Epithelial cell of proximal tubule (primary cell): ENCODE results near the gene MARCHF3. TPM values are rescaled to one million over a fixed set of nuclear protein-coding genes. Genes with fewer than 3 reads are reported as not detected.

Experiments
- DNase-seq: peaks from one replicate; pipeline ENCODE4 v3.0.0-alpha.2; 2011; ENCODE audit warnings: low read depth
- H3K4me3 ChIP-seq: 2 replicates; pipeline ENCODE4 v1.5.1; 2011; ENCODE audit warnings: low read depth, mild to moderate bottlenecking, low read length
- total RNA-seq: library from RNA; depleted of rRNA; stranded (reverse); fragments of >200 nt; gene quantifications from 2 replicates; pipeline ENCODE4 v1.2.3, GENCODE V29; 2015
- TF ChIP-seq, protein P1 (sequence below): conservative IDR thresholded peaks from 2 replicates; pipeline ENCODE4 v1.5.1; 2012; ENCODE audit warnings: low read depth, mild to moderate bottlenecking, low read length

Gene MARCHF3
- total RNA-seq, 1 donor from 2014 or later = 5.0 TPM

- no peak overlapping the region for H3K4me3 ChIP-seq
- TF ChIP-seq, protein P1, sequence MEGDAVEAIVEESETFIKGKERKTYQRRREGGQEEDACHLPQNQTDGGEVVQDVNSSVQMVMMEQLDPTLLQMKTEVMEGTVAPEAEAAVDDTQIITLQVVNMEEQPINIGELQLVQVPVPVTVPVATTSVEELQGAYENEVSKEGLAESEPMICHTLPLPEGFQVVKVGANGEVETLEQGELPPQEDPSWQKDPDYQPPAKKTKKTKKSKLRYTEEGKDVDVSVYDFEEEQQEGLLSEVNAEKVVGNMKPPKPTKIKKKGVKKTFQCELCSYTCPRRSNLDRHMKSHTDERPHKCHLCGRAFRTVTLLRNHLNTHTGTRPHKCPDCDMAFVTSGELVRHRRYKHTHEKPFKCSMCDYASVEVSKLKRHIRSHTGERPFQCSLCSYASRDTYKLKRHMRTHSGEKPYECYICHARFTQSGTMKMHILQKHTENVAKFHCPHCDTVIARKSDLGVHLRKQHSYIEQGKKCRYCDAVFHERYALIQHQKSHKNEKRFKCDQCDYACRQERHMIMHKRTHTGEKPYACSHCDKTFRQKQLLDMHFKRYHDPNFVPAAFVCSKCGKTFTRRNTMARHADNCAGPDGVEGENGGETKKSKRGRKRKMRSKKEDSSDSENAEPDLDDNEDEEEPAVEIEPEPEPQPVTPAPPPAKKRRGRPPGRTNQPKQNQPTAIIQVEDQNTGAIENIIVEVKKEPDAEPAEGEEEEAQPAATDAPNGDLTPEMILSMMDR = no peak
- DNase-seq = no peak
These were observed 32.1 kb downstream of the MARCHF3 start for GRCh38 chr5:126998201-126998631.

- TF ChIP-seq, protein P1 = no peak
- H3K4me3 ChIP-seq = no peak overlapping the region
- no peak for DNase-seq
These were observed 34.7 kb downstream of the MARCHF3 start for GRCh38 chr5:126995689-126996088.

DNA sequence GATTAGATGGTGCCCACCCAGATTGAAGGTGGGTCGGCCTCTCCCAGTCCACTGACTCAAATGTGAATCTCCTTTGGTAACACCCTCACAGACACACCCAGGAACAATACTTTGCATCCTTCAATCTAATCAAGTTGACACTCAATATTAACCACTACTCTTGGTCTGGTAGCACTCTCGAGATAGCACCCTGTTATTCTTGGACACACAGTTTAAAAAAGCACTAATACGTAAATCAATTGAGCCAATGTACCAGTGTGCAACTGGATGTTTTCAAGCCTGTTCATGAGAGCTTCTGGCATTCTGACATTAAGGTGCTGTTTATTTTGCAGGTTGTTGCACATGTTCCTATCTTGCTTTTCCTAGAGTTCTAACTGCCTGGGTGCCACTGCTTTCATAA is 35.3 kb downstream of the MARCHF3 start:
- TF ChIP-seq, protein P1 = no peak

DNA sequence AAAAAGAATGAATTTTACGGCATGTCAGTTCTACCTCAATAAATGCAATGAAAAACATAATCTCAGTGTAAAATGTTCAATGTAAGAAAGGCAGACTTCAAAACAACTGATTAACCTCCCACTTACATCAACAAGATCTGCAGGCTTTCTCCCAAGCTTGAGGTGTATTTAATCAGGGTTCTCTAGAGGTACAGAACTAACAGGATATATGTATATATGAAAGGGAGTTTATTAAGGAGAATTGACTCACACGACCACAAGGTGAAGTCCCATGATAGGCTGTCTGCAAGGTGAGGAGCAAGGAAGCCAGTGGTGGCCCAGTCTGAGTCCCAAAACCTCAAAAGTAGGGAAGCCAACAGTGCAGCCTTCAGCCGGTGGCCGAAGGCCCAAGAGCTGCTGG is 35.9 kb downstream of the MARCHF3 start:
- no peak overlapping the region for H3K4me3 ChIP-seq
- no peak for DNase-seq

More for the DNA sequence above, 35.3 kb downstream of the MARCHF3 start:
- H3K4me3 ChIP-seq = no peak overlapping the region
- DNase-seq = no peak

DNA sequence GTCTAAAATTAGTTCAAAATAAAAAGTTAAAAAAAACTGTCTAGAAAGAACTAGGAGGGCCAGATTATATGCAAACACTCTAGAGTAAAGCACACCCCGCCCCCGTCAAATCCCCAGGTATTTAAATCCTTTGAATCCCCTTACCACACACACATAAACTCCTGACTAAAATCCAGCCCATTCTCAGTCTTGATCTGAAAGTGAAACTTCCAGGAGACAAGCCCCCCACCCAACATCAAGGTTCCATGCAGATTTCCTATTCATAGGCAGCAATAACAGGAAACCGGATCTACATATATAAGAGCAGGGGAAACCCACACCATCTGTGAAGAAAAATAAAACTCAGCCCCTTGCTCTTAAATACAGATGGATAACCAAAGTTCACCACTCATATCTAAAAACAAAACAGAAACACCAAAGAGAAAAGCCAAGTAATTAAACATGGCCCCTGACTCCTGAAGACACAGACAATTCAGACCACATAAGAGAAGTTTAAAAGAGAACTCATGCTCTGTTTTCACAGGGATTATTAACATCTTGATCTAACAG is 42.3 kb downstream of the MARCHF3 start:
- TF ChIP-seq, protein P1 = no peak
- DNase-seq = no peak
- H3K4me3 ChIP-seq = no peak overlapping the region

More for the DNA sequence above, 35.9 kb downstream of the MARCHF3 start:
- TF ChIP-seq, protein P1 = no peak

- DNase-seq = no peak
- TF ChIP-seq, protein P1 = no peak
These were observed 43.0 kb downstream of the MARCHF3 start for GRCh38 chr5:126987271-126987899.

DNA sequence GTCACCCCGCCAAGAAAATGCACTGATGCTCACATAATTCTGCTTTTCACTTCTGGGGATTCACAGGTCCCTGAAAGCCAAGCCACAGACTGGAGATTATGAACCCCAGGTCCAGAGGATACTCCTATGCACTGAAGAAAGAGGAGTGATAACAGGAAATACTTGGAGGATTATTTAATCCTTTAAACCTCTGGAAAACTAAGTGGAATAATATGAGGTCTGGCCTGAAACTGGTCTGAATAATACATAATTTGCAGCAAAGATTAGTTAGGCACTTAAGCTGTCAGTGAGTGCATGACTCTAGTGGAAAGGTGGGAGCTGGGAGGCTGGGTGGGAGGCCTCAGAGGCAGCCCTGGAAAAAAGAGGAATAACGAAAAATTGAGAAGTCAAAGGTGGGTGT is 45.7 kb downstream of the MARCHF3 start:
- no peak overlapping the region for H3K4me3 ChIP-seq
- TF ChIP-seq, protein P1 = no peak
- no peak for DNase-seq

More at GRCh38 chr5:126987271-126987899, 43.0 kb downstream of the MARCHF3 start:
- H3K4me3 ChIP-seq = no peak overlapping the region
